Neuron (in vitro differentiated cells): ENCODE measurements around the gene FOXL1.

Experiments used
- H2AFZ ChIP-seq: one replicate; pipeline ENCODE4 v1.6.1; 2013; ENCODE audit warnings: low read depth, mild to moderate bottlenecking, inconsistent platforms, low read length, moderate library complexity
- H3K27me3 ChIP-seq: one replicate; pipeline ENCODE4 v1.6.1; 2013; ENCODE audit warnings: low read length; ENCODE audit not compliant: insufficient read depth
- H3K36me3 ChIP-seq: one replicate; pipeline ENCODE4 v1.6.1; 2013; ENCODE audit warnings: low read length; ENCODE audit not compliant: insufficient read depth
- H3K4me1 ChIP-seq: one replicate; pipeline ENCODE4 v1.6.1; 2013; ENCODE audit warnings: low read length; ENCODE audit not compliant: insufficient read depth
- H3K4me3 ChIP-seq: 2 replicates; pipeline ENCODE4 v1.5.1; 2013; ENCODE audit warnings: mild to moderate bottlenecking, low read length, moderate library complexity
- H3K9me3 ChIP-seq: one replicate; pipeline ENCODE4 v1.6.1; 2013; ENCODE audit warnings: low read length

FOXL1 gene

GRCh38 chr16:86574646-86575045 is 3.7 kb upstream of the FOXL1 start:
- peaks cover 2% of the 10 kb centered on the region for H3K9me3 ChIP-seq
- H2AFZ ChIP-seq: no peak overlapping the region
- no peak overlapping the region for H3K4me3 ChIP-seq
- H3K36me3 ChIP-seq: no peaks in the 10 kb centered on the region
- peaks cover 99% of the 10 kb centered on the region for H3K27me3 ChIP-seq
- no peaks in the 10 kb centered on the region for H3K4me1 ChIP-seq

- H3K27me3 ChIP-seq: peaks cover 99% of the 10 kb centered on the region
- no peak overlapping the region for H2AFZ ChIP-seq
- H3K4me1 ChIP-seq: no peaks in the 10 kb centered on the region
- H3K36me3 ChIP-seq: no peaks in the 10 kb centered on the region
- peaks cover 2% of the 10 kb centered on the region for H3K9me3 ChIP-seq
- H3K4me3 ChIP-seq: no peak overlapping the region
These were observed 3.2 kb upstream of the FOXL1 start for GRCh38 chr16:86575095-86575685.

- no peaks in the 10 kb centered on the region for H3K36me3 ChIP-seq
- no peaks in the 10 kb centered on the region for H3K4me1 ChIP-seq
- H3K27me3 ChIP-seq: peaks cover 99% of the 10 kb centered on the region
These were observed 2.4 kb upstream of the FOXL1 start for GRCh38 chr16:86575754-86576557.

GRCh38 chr16:86576591-86577313 is 1.6 kb upstream of the FOXL1 start:
- H3K9me3 ChIP-seq: no peaks in the 10 kb centered on the region
- H3K4me1 ChIP-seq: no peaks in the 10 kb centered on the region
- no peak overlapping the region for H2AFZ ChIP-seq
- no peaks in the 10 kb centered on the region for H3K36me3 ChIP-seq
- H3K4me3 ChIP-seq: no peak overlapping the region
- H3K27me3 ChIP-seq: peaks cover 99% of the 10 kb centered on the region

More at GRCh38 chr16:86575754-86576557, 2.4 kb upstream of the FOXL1 start:
- H2AFZ ChIP-seq: no peak overlapping the region
- no peak overlapping the region for H3K4me3 ChIP-seq
- H3K9me3 ChIP-seq: no peaks in the 10 kb centered on the region

GRCh38 chr16:86577314-86577971 is 906 bp upstream of the FOXL1 start:
- H2AFZ ChIP-seq: no peak overlapping the region
- H3K9me3 ChIP-seq: no peaks in the 10 kb centered on the region
- H3K27me3 ChIP-seq: peaks cover 96% of the 10 kb centered on the region
- H3K4me1 ChIP-seq: no peaks in the 10 kb centered on the region
- no peak overlapping the region for H3K4me3 ChIP-seq
- H3K36me3 ChIP-seq: no peaks in the 10 kb centered on the region

GRCh38 chr16:86578611-86579267 is 390 bp downstream of the FOXL1 start:
- Histone ChIP-seq H2AFZ (no peak overlapping the region), H3K36me3 (no peaks in the 10 kb centered on the region), H3K4me3 (no peak overlapping the region), H3K27me3 (peaks cover 89% of the 10 kb centered on the region), H3K4me1 (no peaks in the 10 kb centered on the region), H3K9me3 (no peaks in the 10 kb centered on the region)

GRCh38 chr16:86579268-86580062 is 1.1 kb downstream of the FOXL1 start:
- no peaks in the 10 kb centered on the region for H3K9me3 ChIP-seq
- H3K36me3 ChIP-seq: no peaks in the 10 kb centered on the region
- H3K4me1 ChIP-seq: no peaks in the 10 kb centered on the region
- H3K4me3 ChIP-seq: no peak overlapping the region
- H2AFZ ChIP-seq: no peak overlapping the region
- H3K27me3 ChIP-seq: peaks cover 88% of the 10 kb centered on the region

- peaks cover 85% of the 10 kb centered on the region for H3K27me3 ChIP-seq
- H2AFZ ChIP-seq: no peak overlapping the region
- H3K36me3 ChIP-seq: no peaks in the 10 kb centered on the region
- no peaks in the 10 kb centered on the region for H3K9me3 ChIP-seq
- H3K4me3 ChIP-seq: no peak overlapping the region
- no peaks in the 10 kb centered on the region for H3K4me1 ChIP-seq
These were observed 1.9 kb downstream of the FOXL1 start for GRCh38 chr16:86580063-86580790.

GRCh38 chr16:86580791-86581170 is 2.4 kb downstream of the FOXL1 start:
- H3K4me3 ChIP-seq: no peak overlapping the region
- no peaks in the 10 kb centered on the region for H3K4me1 ChIP-seq
- no peak overlapping the region for H2AFZ ChIP-seq
- no peaks in the 10 kb centered on the region for H3K36me3 ChIP-seq
- H3K27me3 ChIP-seq: peaks cover 85% of the 10 kb centered on the region
- no peaks in the 10 kb centered on the region for H3K9me3 ChIP-seq

- H3K4me1 ChIP-seq: no peaks in the 10 kb centered on the region
- no peak overlapping the region for H2AFZ ChIP-seq
- H3K4me3 ChIP-seq: no peak overlapping the region
- H3K27me3 ChIP-seq: peaks cover 80% of the 10 kb centered on the region
- H3K36me3 ChIP-seq: no peaks in the 10 kb centered on the region
- H3K9me3 ChIP-seq: no peaks in the 10 kb centered on the region
These were observed 3.1 kb downstream of the FOXL1 start for GRCh38 chr16:86581458-86581857.

- Histone ChIP-seq H3K4me3 (no peak overlapping the region), H3K36me3 (no peaks in the 10 kb centered on the region), H3K4me1 (no peaks in the 10 kb centered on the region), H3K9me3 (no peaks in the 10 kb centered on the region), H2AFZ (no peak overlapping the region), H3K27me3 (peaks cover 54% of the 10 kb centered on the region)
These were observed 5.8 kb downstream of the FOXL1 start for GRCh38 chr16:86584071-86584685.
